Measurements from ENCODE around the gene DNAJA2.
"Not testable (repeated sequence)": the region's sequence is repeated elsewhere in the genome, so short reads cannot be mapped to it uniquely, and the experiment has no call there.

DNAJA2 gene

GRCh38 chr16:46973207-46973995, at the start of gene DNAJA2:
TSS of gene DNAJA2 (minus strand) at chr16:46973674. CDS start at chr16:46973572, 102 bp downstream.
- peak; percentile 92 for DNase-seq

GRCh38 chr16:47019568-47019967, 46.1 kb upstream of the DNAJA2 start:
- no peak for DNase-seq

- no peak for DNase-seq
Observed at GRCh38 chr16:47018223-47018891, 44.9 kb upstream of the DNAJA2 start.

- DNase-seq = no peak
Observed at GRCh38 chr16:47017636-47018035, 44.2 kb upstream of the DNAJA2 start.

GRCh38 chr16:47016700-47017133, 43.2 kb upstream of the DNAJA2 start:
- no peak for DNase-seq

- DNase-seq = no peak
Observed at GRCh38 chr16:47013910-47014309, 40.4 kb upstream of the DNAJA2 start.

- DNase-seq = no peak
Observed at GRCh38 chr16:47013172-47013571, 39.7 kb upstream of the DNAJA2 start.

- not testable (repeated sequence) for DNase-seq
Observed at GRCh38 chr16:47010812-47011211, 37.3 kb upstream of the DNAJA2 start.

- no peak for DNase-seq
Observed at GRCh38 chr16:47008612-47009011, 35.1 kb upstream of the DNAJA2 start.

GRCh38 chr16:47008174-47008573, 34.7 kb upstream of the DNAJA2 start:
- no peak for DNase-seq

GRCh38 chr16:47004652-47005051, 31.2 kb upstream of the DNAJA2 start:
- DNase-seq = no peak

GRCh38 chr16:47000066-47000465, 26.6 kb upstream of the DNAJA2 start:
- not testable (repeated sequence) for DNase-seq

GRCh38 chr16:46997844-46998243, 24.4 kb upstream of the DNAJA2 start:
- DNase-seq = no peak

GRCh38 chr16:46996952-46997458, 23.5 kb upstream of the DNAJA2 start:
- no peak for DNase-seq

GRCh38 chr16:46996391-46996790, 22.9 kb upstream of the DNAJA2 start:
- no peak for DNase-seq

- no peak for DNase-seq
Observed at GRCh38 chr16:46991729-46992704, 18.5 kb upstream of the DNAJA2 start.

GRCh38 chr16:46986896-46987295, 13.4 kb upstream of the DNAJA2 start:
- DNase-seq = no peak

- DNase-seq = no peak
Observed at GRCh38 chr16:46986438-46986837, 13.0 kb upstream of the DNAJA2 start.

GRCh38 chr16:46982335-46982734, 8.9 kb upstream of the DNAJA2 start:
- DNase-seq = no peak

GRCh38 chr16:46980926-46981325, 7.5 kb upstream of the DNAJA2 start:
- no peak for DNase-seq

GRCh38 chr16:46976550-46976949, 3.1 kb upstream of the DNAJA2 start:
- no peak for DNase-seq

GRCh38 chr16:46975908-46976470, 2.5 kb upstream of the DNAJA2 start:
- no peak for DNase-seq

All from left hindlimb (tissue), 1 donor.